ENCODE results near the gene PTPRN2.

- no peak for TF ChIP-seq BHLHE40 (IDR thresholded peaks at IDR 0.05; ENCODE audit: borderline replicate concordance)
- TF ChIP-seq SP1 (IDR thresholded peaks at IDR 0.05), result no peak
- TF ChIP-seq FOXK2 (IDR thresholded peaks at IDR 0.05), result no peak
- TF ChIP-seq FOXM1 (IDR thresholded peaks at IDR 0.05; ENCODE audit: borderline replicate concordance), result no peak
- TF ChIP-seq ELF4 (IDR thresholded peaks at IDR 0.05), result no peak
- no peak for TF ChIP-seq L3MBTL2 (conservative IDR thresholded peaks at IDR 0.05)
Observed at GRCh38 chr7:158176561-158177173, 411.0 kb downstream of the PTPRN2 start.
